ENCODE results near the gene MEF2B.
"Not testable (repeated sequence)": the region's sequence is repeated elsewhere in the genome, so short reads cannot be mapped to it uniquely, and the experiment has no call there.

Gene MEF2B

DNA sequence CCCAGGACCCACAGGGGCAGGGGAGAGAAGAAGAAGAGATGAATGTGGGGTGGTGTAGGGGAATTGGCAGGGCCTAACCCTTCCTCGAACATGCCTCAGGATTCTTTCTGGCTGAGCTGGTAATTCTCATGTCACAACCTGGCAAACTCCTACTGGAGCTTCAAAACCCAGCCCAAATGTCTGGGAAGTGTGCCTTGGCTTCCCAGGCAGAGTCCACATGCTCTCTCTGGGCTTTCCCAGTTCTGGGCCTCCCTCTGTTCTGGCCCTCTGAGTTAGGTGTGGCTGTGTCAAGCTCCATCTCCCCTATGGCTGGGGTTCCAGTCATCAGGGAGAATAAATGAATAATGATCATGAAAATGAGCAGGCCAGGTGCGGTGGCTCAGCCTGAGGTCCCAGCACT lies 20.6 kb downstream of the MEF2B start:
- H3K9me3 ChIP-seq (ENCODE audit: insufficient read depth, low read depth, low read length) = no peaks in the 10 kb centered on the region
- no peak overlapping the region for H3K4me2 ChIP-seq (ENCODE audit: low read length)
- no peak overlapping the region for H3K27ac ChIP-seq (ENCODE audit: low read depth, low read length)
- H2BK120ac ChIP-seq (ENCODE audit: insufficient read depth, low read length, poor library complexity) = no peak overlapping the region
- no peaks in the 10 kb centered on the region for H3K4me1 ChIP-seq (ENCODE audit: control insufficient read depth in 1 of 2, insufficient read depth in 2 of 2, low read length in 2 of 2)
- H2AK5ac ChIP-seq (ENCODE audit: low read length) = no peak overlapping the region
- H2BK12ac ChIP-seq (ENCODE audit: low read length) = no peak overlapping the region
- no peak overlapping the region for H4K91ac ChIP-seq (ENCODE audit: low read depth, low read length)
- no peak for DNase-seq
- WGBS (ENCODE audit: extremely low coverage, insufficient coverage, insufficient read length) = no CpG with 5 or more reads among the region's 2 CpGs
- no peak overlapping the region for H4K12ac ChIP-seq (ENCODE audit: low read depth, low read length)
- no peak overlapping the region for H3K14ac ChIP-seq (ENCODE audit: low read length)
- H3K36me3 ChIP-seq (ENCODE audit: control insufficient read depth in 1 of 2, insufficient read depth in 2 of 2, low read length in 2 of 2) = peaks cover 2 to 4% of the 10 kb centered on the region in 2 experiments
- H3K79me2 ChIP-seq (ENCODE audit: control insufficient read depth, insufficient read depth, low read length, poor library complexity) = no peaks in the 10 kb centered on the region
- no peak overlapping the region for H3K23ac ChIP-seq (ENCODE audit: low read length)
- H3K27me3 ChIP-seq (ENCODE audit: insufficient read depth, low read length) = no peaks in the 10 kb centered on the region
- no peak overlapping the region for H3K9ac ChIP-seq (ENCODE audit: low read length)
- no peak overlapping the region for H3K18ac ChIP-seq (ENCODE audit: low read length)
- no peak overlapping the region for H4K8ac ChIP-seq (ENCODE audit: low read depth, low read length)
- H2AFZ ChIP-seq (ENCODE audit: insufficient read depth, low read length, poor library complexity) = no peak overlapping the region
- no peak overlapping the region for H2BK5ac ChIP-seq (ENCODE audit: low read depth, low read length, poor library complexity)
- no peaks in the 10 kb centered on the region for H3K79me1 ChIP-seq (ENCODE audit: low read length)
- H3K4me3 ChIP-seq (ENCODE audit: low read depth, low read length) = no peak overlapping the region
- H3K4ac ChIP-seq (ENCODE audit: low read depth, low read length) = no peak overlapping the region

DNA sequence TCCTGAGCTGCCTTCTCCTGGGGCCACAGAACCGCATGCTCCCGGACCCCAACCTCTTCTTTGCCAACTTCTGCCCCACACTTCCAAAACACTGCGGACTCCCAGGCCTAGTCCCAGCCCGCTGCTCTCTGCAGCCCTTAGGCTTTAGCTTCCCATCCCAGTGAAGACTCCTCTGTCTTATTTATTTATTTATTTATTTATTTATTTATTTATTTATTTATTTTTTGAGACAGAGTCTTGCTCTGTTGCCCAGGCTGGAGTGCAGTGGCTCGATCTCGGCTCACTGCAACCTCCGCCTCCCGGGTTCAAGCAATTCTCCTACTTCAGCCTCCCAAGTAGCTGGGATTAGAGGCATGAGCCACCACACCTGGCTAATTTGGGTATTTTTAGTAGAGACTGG lies 21.6 kb downstream of the MEF2B start:
- H2AFZ ChIP-seq (ENCODE audit: insufficient read depth, low read length, poor library complexity); H3K36me3 ChIP-seq (ENCODE audit: control insufficient read depth in 1 of 2, insufficient read depth in 2 of 2, low read length in 2 of 2); H3K27ac ChIP-seq (ENCODE audit: low read depth, low read length); H3K4me1 ChIP-seq (ENCODE audit: control insufficient read depth in 1 of 2, insufficient read depth in 2 of 2, low read length in 2 of 2); H3K4me2 ChIP-seq (ENCODE audit: low read length); DNase-seq; H3K23ac ChIP-seq (ENCODE audit: low read length); H3K79me2 ChIP-seq (ENCODE audit: control insufficient read depth, insufficient read depth, low read length, poor library complexity); H3K18ac ChIP-seq (ENCODE audit: low read length); H4K12ac ChIP-seq (ENCODE audit: low read depth, low read length); H2BK5ac ChIP-seq (ENCODE audit: low read depth, low read length, poor library complexity); H3K79me1 ChIP-seq (ENCODE audit: low read length); H3K4ac ChIP-seq (ENCODE audit: low read depth, low read length); H3K9me3 ChIP-seq (ENCODE audit: insufficient read depth, low read depth, low read length); H3K14ac ChIP-seq (ENCODE audit: low read length); H3K9ac ChIP-seq (ENCODE audit: low read length); H3K27me3 ChIP-seq (ENCODE audit: insufficient read depth, low read length); H4K8ac ChIP-seq (ENCODE audit: low read depth, low read length); H2BK120ac ChIP-seq (ENCODE audit: insufficient read depth, low read length, poor library complexity); H2BK12ac ChIP-seq (ENCODE audit: low read length); H3K4me3 ChIP-seq (ENCODE audit: low read depth, low read length); H2AK5ac ChIP-seq (ENCODE audit: low read length); H4K91ac ChIP-seq (ENCODE audit: low read depth, low read length): not testable (repeated sequence)
- WGBS (ENCODE audit: extremely low coverage, insufficient coverage, insufficient read length) = no CpG with 5 or more reads among the region's 8 CpGs

DNA sequence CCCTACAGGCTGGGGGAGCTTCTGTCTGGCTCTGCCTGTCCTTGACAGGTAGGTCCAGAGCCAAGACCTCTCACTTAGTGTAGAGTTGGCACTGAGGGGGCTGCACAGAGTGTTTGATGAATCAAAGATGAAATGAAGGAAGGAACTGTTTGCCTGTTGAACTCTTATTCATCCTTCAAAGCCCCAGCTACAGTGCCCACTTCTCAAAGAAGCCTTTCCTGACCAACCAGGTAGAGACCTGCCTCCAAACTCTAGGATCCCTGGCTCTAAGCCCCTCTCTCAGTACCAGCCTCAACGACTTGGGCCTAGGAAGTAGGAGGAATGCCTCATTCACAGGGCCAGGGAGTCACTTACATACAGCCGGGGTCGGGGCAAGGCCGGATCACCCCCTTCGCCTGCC lies 22.7 kb downstream of the MEF2B start:
- Histone ChIP-seq H3K9me3 (ENCODE audit: insufficient read depth, low read depth, low read length) (no peaks in the 10 kb centered on the region), H4K12ac (ENCODE audit: low read depth, low read length) (no peak overlapping the region), H3K4me3 (ENCODE audit: low read depth, low read length) (no peak overlapping the region), H3K4me1 (ENCODE audit: control insufficient read depth in 1 of 2, insufficient read depth in 2 of 2, low read length in 2 of 2) (no peaks in the 10 kb centered on the region), H2BK120ac (ENCODE audit: insufficient read depth, low read length, poor library complexity) (no peak overlapping the region), H3K14ac (ENCODE audit: low read length) (no peak overlapping the region), H4K8ac (ENCODE audit: low read depth, low read length) (no peak overlapping the region), H2BK5ac (ENCODE audit: low read depth, low read length, poor library complexity) (no peak overlapping the region), H3K4me2 (ENCODE audit: low read length) (no peak overlapping the region), H3K79me1 (ENCODE audit: low read length) (no peaks in the 10 kb centered on the region), H2AK5ac (ENCODE audit: low read length) (no peak overlapping the region), H3K9ac (ENCODE audit: low read length) (no peak overlapping the region), H2BK12ac (ENCODE audit: low read length) (no peak overlapping the region), H3K18ac (ENCODE audit: low read length) (no peak overlapping the region), H3K27me3 (ENCODE audit: insufficient read depth, low read length) (no peaks in the 10 kb centered on the region), H3K79me2 (ENCODE audit: control insufficient read depth, insufficient read depth, low read length, poor library complexity) (no peaks in the 10 kb centered on the region), H3K23ac (ENCODE audit: low read length) (no peak overlapping the region), H3K27ac (ENCODE audit: low read depth, low read length) (no peak overlapping the region), H3K36me3 (ENCODE audit: control insufficient read depth in 1 of 2, insufficient read depth in 2 of 2, low read length in 2 of 2) (peaks cover 2 to 4% of the 10 kb centered on the region in 2 experiments), H3K4ac (ENCODE audit: low read depth, low read length) (no peak overlapping the region), H4K91ac (ENCODE audit: low read depth, low read length) (no peak overlapping the region), H2AFZ (ENCODE audit: insufficient read depth, low read length, poor library complexity) (no peak overlapping the region)
- no peak for DNase-seq
- WGBS (ENCODE audit: extremely low coverage, insufficient coverage, insufficient read length) = no CpG with 5 or more reads among the region's 5 CpGs

DNA sequence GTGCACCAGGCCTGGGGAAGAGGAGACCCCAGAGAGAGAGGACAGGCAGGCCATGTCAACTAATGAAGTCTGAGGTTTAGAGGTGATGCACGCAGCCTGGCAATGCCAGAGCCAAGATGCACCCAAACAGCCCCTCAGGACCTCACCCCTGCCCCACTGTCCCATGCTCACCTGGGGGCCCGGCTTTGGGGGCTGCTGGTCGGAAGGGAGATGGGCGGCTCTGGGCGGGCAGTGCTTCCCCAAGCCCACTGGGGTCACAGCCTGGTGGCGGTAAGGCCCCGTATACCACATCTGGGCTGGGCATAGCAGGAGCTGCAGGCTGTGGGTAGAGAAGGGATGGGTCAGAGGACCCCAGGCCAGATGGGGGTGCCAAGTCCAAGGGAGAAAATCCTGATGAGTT lies 23.2 kb downstream of the MEF2B start:
- no peak overlapping the region for H3K9ac ChIP-seq (ENCODE audit: low read length)
- H4K8ac ChIP-seq (ENCODE audit: low read depth, low read length) = no peak overlapping the region
- H3K14ac ChIP-seq (ENCODE audit: low read length) = no peak overlapping the region
- no peak overlapping the region for H2AFZ ChIP-seq (ENCODE audit: insufficient read depth, low read length, poor library complexity)
- no peak overlapping the region for H3K23ac ChIP-seq (ENCODE audit: low read length)
- H2BK120ac ChIP-seq (ENCODE audit: insufficient read depth, low read length, poor library complexity) = no peak overlapping the region
- no peak overlapping the region for H3K4ac ChIP-seq (ENCODE audit: low read depth, low read length)
- H4K12ac ChIP-seq (ENCODE audit: low read depth, low read length) = no peak overlapping the region
- no peak overlapping the region for H2AK5ac ChIP-seq (ENCODE audit: low read length)
- H3K9me3 ChIP-seq (ENCODE audit: insufficient read depth, low read depth, low read length) = no peaks in the 10 kb centered on the region
- no peaks in the 10 kb centered on the region for H3K4me1 ChIP-seq (ENCODE audit: control insufficient read depth in 1 of 2, insufficient read depth in 2 of 2, low read length in 2 of 2)
- H2BK5ac ChIP-seq (ENCODE audit: low read depth, low read length, poor library complexity) = no peak overlapping the region
- no peaks in the 10 kb centered on the region for H3K79me1 ChIP-seq (ENCODE audit: low read length)
- whole genome bisulfite sequencing (ENCODE audit: extremely low coverage, insufficient coverage, insufficient read length) = no CpG with 5 or more reads among the region's 7 CpGs
- H3K36me3 ChIP-seq (ENCODE audit: control insufficient read depth in 1 of 2, insufficient read depth in 2 of 2, low read length in 2 of 2) = peaks cover 2 to 4% of the 10 kb centered on the region in 2 experiments
- H3K18ac ChIP-seq (ENCODE audit: low read length) = no peak overlapping the region
- no peaks in the 10 kb centered on the region for H3K27me3 ChIP-seq (ENCODE audit: insufficient read depth, low read length)
- H2BK12ac ChIP-seq (ENCODE audit: low read length) = no peak overlapping the region
- no peak overlapping the region for H4K91ac ChIP-seq (ENCODE audit: low read depth, low read length)
- no peaks in the 10 kb centered on the region for H3K79me2 ChIP-seq (ENCODE audit: control insufficient read depth, insufficient read depth, low read length, poor library complexity)
- no peak overlapping the region for H3K4me2 ChIP-seq (ENCODE audit: low read length)
- no peak for DNase-seq
- H3K4me3 ChIP-seq (ENCODE audit: low read depth, low read length) = no peak overlapping the region
- H3K27ac ChIP-seq (ENCODE audit: low read depth, low read length) = no peak overlapping the region

All from trophoblast cell (in vitro differentiated cells and primary cell).